Prostate gland (tissue), 2 donors: ENCODE data around the gene ARRDC1. TPM values are rescaled to one million over a fixed set of nuclear protein-coding genes. Genes with fewer than 3 reads are reported as not detected.

Experiments
- DNase-seq: peaks from one replicate; pipeline ENCODE4 v3.0.0-alpha.2; 2019; ENCODE audit warnings: low spot score
- H3K27ac ChIP-seq, 2 donors: fragments of 200-600 bp; sonication (generic); 2 replicates each; pipeline ENCODE4 v1.5.1; 2017 to 2019
- H3K27me3 ChIP-seq: fragments of 200-600 bp; sonication (generic); replicated peaks from 2 replicates; pipeline ENCODE4 v1.5.1; 2019; ENCODE audit not compliant: insufficient read depth
- H3K36me3 ChIP-seq, 2 donors: fragments of 200-600 bp; sonication (generic); 1 replicate in 1 of 2; 2 replicates in 1 of 2; pipeline versions ENCODE4 v1.5.1 to v1.8.1; 2017 to 2019
- H3K4me1 ChIP-seq: fragments of 200-600 bp; sonication (generic); replicated peaks from 2 replicates; pipeline ENCODE4 v1.5.1; 2019
- H3K4me3 ChIP-seq, 2 donors: fragments of 200-600 bp; sonication (generic); 2 replicates each; pipeline ENCODE4 v1.5.1; 2017 to 2019
- H3K9me3 ChIP-seq: fragments of 200-600 bp; sonication (generic); 2 replicates; pipeline ENCODE4 v1.5.1; 2017
- CTCF ChIP-seq, 4 experiments: fragments of 200-600 bp in 2 of 4; fragments of 450-650 bp in 2 of 4; sonication (generic) in 2 of 4; IDR thresholded peaks; 1 replicate in 3 of 4; 2 replicates in 1 of 4; pipeline ENCODE4 v1.5.1; 2016 to 2019; ENCODE audit warnings: antibody characterized with exemption in 4 of 4, mild to moderate bottlenecking in 2 of 4, moderate library complexity in 2 of 4
- POLR2A ChIP-seq: fragments of 450-650 bp; IDR thresholded peaks from one replicate; pipeline ENCODE4 v1.6.1; 2016; ENCODE audit warnings: antibody characterized with exemption, mild to moderate bottlenecking
- POLR2AphosphoS5 ChIP-seq: sonication (generic); formaldehyde crosslinking; IDR thresholded peaks from one replicate; pipeline ENCODE4 v1.6.1; 2017; ENCODE audit warnings: antibody characterized with exemption
- WGBS: methylation state at CpG from one replicate; pipeline ENCODE4 v1.1.5; 2018; 5-methylcytosine and 5-hydroxymethylcytosine counted together
- intact Hi-C: fragments of 100-400 bp; cut with DNase I; formaldehyde crosslinking; loops from one replicate; pipeline ENCODE4 v1.14.2; 2022
- total RNA-seq, 2 donors: library from RNA; depleted of rRNA; stranded (reverse); fragments of >200 nt; gene quantifications; one replicate each; pipeline ENCODE4 v1.1.0, GENCODE V29; 2016

Gene ARRDC1
- total RNA-seq, 2 donors from 2014 or later = 123 to 126 TPM

DNA sequence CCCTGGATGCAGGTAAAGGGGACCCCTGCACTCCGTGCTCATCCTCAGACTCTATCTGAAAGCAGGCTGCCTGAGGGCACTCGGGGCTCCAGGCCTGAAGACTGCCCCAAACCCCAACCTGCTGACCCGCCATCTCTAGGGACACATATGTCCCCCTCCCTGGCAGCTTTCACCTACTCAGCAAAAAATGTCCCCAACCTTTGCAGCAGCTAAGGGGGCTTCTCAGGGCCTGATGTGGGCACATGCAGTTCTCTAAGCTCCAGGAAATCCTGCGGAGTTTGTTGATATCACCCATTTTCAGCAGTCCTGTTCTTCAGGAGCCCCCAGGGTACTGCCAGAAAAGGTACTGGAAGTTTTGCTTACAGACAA lies 24.5 kb upstream of the ARRDC1 start:
- Histone ChIP-seq H3K27me3 (no peaks in the 10 kb centered on the region), H3K36me3 (peaks cover 0 to 5% of the 10 kb centered on the region in 2 donors), H3K27ac (no peak overlapping the region), H3K9me3 (no peaks in the 10 kb centered on the region), H3K4me1 (peaks cover 11% of the 10 kb centered on the region), H3K4me3 (no peak overlapping the region)
- no peak for DNase-seq
- intact Hi-C loops = no loop called here
- no peak for TF ChIP-seq CTCF (IDR thresholded peaks at IDR 0.05)
- no peak for TF ChIP-seq POLR2A
- no peak for TF ChIP-seq POLR2AphosphoS5
- WGBS = 94% methylated on average over 4 of the region's 4 CpGs

DNA sequence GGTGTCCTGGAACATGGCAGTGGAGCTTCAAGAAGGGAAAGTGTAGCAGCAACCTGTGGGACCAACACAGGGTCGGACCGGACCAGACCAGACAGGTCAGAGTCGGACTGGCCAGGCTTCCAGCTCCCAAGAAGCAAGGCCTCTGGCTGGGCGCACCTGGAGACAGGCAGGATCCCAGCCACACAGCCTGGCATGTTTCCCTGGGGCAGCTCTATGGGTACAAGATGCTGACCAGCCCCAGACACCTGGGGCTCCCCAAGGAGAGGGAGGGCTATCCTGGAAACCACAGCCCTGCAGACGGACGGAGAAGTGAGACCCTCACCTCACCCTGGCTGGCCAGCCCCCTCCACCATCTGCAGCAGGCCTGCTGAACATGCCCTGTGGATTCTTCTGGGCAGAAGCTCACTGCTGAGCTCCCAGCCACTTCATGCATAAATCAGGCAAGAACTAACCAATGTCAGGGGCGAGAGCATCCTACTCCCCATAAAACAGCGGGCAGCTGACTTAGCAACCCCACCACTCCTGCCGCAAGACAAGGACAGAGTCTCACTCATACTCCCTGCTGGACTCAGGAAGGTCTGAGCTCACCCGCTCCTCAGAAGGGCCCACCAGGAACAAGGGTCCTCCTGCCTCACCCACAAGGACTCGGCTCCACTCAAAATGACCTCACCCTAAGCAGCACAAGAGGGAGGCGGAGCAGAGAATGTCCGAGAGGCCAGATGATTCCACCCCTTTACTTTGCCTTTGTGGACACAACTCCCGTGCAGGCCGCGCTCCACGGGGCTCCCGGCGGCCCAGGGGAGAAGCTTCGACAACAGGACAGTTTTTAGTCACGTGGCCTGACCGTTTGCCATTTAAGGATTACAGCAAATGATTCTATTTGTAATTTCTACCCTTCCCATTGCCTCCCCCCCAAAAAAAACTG lies 23.9 kb upstream of the ARRDC1 start:
- Histone ChIP-seq H3K9me3 (no peaks in the 10 kb centered on the region), H3K4me1 (peaks cover 11% of the 10 kb centered on the region), H3K27me3 (no peaks in the 10 kb centered on the region), H3K36me3 (peaks cover 2 to 5% of the 10 kb centered on the region in 2 donors), H3K4me3 (no peak overlapping the region), H3K27ac (no peak overlapping the region)
- intact Hi-C loops = no loop called here
- TF ChIP-seq POLR2A = no peak
- TF ChIP-seq POLR2AphosphoS5 = no peak
- no peak for TF ChIP-seq CTCF (IDR thresholded peaks at IDR 0.05)
- WGBS = 90% methylated on average over 20 of the region's 22 CpGs
- no peak for DNase-seq

DNA sequence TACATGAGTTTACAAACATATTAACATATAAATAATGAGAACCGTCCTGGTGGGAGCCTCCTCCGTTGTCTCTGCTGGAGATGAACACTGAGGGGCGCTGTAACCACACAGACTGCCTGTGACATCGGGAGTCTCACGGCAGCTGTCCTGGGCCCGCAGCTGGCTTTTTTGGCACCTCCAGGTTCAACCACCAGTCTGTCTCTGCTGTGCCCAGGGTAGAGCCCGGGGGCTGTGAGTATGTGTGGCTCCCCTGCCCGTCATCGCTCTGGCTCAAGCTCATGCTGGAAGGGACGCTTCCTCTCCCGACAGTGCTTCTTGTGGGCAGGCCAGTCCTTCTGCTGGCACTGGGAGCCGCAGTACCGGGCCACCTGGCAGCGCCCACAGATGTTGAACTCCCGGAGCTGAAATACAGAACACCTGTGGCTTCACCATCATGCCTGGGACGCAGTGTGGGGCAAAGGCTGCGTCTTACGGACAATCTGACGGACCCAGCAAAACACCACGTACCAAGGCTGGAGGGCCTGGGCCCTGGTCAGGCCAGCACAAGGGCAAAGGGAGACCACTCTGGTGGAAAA lies 23.1 kb upstream of the ARRDC1 start:
- Histone ChIP-seq H3K9me3 (no peaks in the 10 kb centered on the region), H3K27me3 (no peaks in the 10 kb centered on the region), H3K4me3 (no peak overlapping the region), H3K4me1 (peaks cover 10% of the 10 kb centered on the region), H3K36me3 (peaks cover 5 to 10% of the 10 kb centered on the region in 2 donors), H3K27ac (no peak overlapping the region)
- intact Hi-C loops = no loop called here
- DNase-seq = no peak
- peak in 1 of 4 experiments; percentile 24 for TF ChIP-seq CTCF (IDR thresholded peaks at IDR 0.05)
- no peak for TF ChIP-seq POLR2AphosphoS5
- WGBS = 77% methylated on average over 20 of the region's 20 CpGs

DNA sequence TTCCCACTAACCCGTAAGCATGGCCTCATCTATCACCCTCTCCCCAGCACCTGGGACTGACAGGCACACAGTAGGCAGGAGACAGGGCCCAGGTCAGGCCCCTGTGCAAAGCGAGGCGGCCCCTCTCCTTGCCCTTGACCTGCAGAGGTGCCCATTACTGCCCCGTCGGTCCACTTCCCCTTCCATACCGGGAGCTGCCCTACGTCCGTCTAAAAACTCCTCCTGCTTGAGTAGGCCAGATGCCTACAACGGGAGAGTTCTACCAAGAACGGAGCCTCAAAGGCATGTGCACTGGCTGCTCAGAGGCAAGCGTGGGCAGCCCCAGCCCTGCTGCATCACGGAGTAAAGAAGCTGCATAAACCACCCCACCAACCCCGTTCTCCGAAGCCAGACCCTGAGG lies 22.1 kb upstream of the ARRDC1 start:
- no peak for TF ChIP-seq POLR2A
- no peak for TF ChIP-seq POLR2AphosphoS5
- TF ChIP-seq CTCF (IDR thresholded peaks at IDR 0.05) = no peak
- no peaks in the 10 kb centered on the region for H3K9me3 ChIP-seq
- intact Hi-C loops = no loop called here
- peaks cover 3% of the 10 kb centered on the region for H3K4me1 ChIP-seq
- H3K4me3 ChIP-seq = no peak overlapping the region
- DNase-seq = no peak
- WGBS = 78% methylated on average over 14 of the region's 14 CpGs
- no peak overlapping the region for H3K27ac ChIP-seq
- H3K36me3 ChIP-seq = peaks cover 5 to 11% of the 10 kb centered on the region in 2 donors
- H3K27me3 ChIP-seq = no peaks in the 10 kb centered on the region
